ENCODE measurements around the gene CWC15. TPM values are rescaled to one million over a fixed set of nuclear protein-coding genes. Genes with fewer than 3 reads are reported as not detected.
"Not testable (repeated sequence)": the region's sequence is repeated elsewhere in the genome, so short reads cannot be mapped to it uniquely, and the experiment has no call there.

Gene CWC15
- 49.1 TPM for total RNA-seq

- ATAC-seq: peak; percentile 99
These were observed at the start of gene CWC15, which contains the start of gene KDM4D for GRCh38 chr11:94973099-94973968. TSS of gene CWC15 (minus strand) at chr11:94973556. CDS start at chr11:94972185, 1,371 bp downstream. TSS of gene KDM4D (plus strand) at chr11:94973709. CDS start at chr11:94997373, 23,664 bp downstream.

- not testable (repeated sequence) for ATAC-seq
These were observed 48.1 kb upstream of the CWC15 start for GRCh38 chr11:95021468-95021867.

- ATAC-seq: no peak
These were observed 42.8 kb upstream of the CWC15 start for GRCh38 chr11:95016139-95016538.

GRCh38 chr11:95014184-95014821 is 40.9 kb upstream of the CWC15 start:
- no peak for ATAC-seq

- ATAC-seq: no peak
These were observed 38.0 kb upstream of the CWC15 start for GRCh38 chr11:95011376-95011775.

GRCh38 chr11:95005642-95006041 is 32.3 kb upstream of the CWC15 start:
- ATAC-seq: no peak

- ATAC-seq: no peak
These were observed 30.4 kb upstream of the CWC15 start for GRCh38 chr11:95003716-95004115.

- ATAC-seq: no peak
These were observed 24.9 kb upstream of the CWC15 start for GRCh38 chr11:94998285-94998684.

GRCh38 chr11:94997437-94997836 is 24.1 kb upstream of the CWC15 start:
- no peak for ATAC-seq

- ATAC-seq: no peak
These were observed 20.1 kb upstream of the CWC15 start for GRCh38 chr11:94993400-94993943.

GRCh38 chr11:94988748-94989147 is 15.4 kb upstream of the CWC15 start:
- no peak for ATAC-seq

GRCh38 chr11:94987378-94987777 is 14.0 kb upstream of the CWC15 start:
- no peak for ATAC-seq

- ATAC-seq: no peak
These were observed 2.2 kb upstream of the CWC15 start for GRCh38 chr11:94975599-94975998.

- no peak for ATAC-seq
These were observed 822 bp upstream of the CWC15 start for GRCh38 chr11:94974178-94974577.

- ATAC-seq: no peak
These were observed 657 bp downstream of the CWC15 start for GRCh38 chr11:94972700-94973098.

- ATAC-seq: no peak
These were observed 4.9 kb downstream of the CWC15 start for GRCh38 chr11:94968334-94968958.

GRCh38 chr11:94964934-94965333 is 8.4 kb downstream of the CWC15 start:
- no peak for ATAC-seq

GRCh38 chr11:94961255-94961654 is 12.1 kb downstream of the CWC15 start:
- no peak for ATAC-seq

- no peak for ATAC-seq
These were observed 12.9 kb downstream of the CWC15 start for GRCh38 chr11:94960488-94960887.

- no peak for ATAC-seq
These were observed 14.2 kb downstream of the CWC15 start for GRCh38 chr11:94959179-94959578.

GRCh38 chr11:94958121-94958696 is 15.1 kb downstream of the CWC15 start:
- ATAC-seq: no peak

- ATAC-seq: no peak
These were observed 16.4 kb downstream of the CWC15 start for GRCh38 chr11:94956963-94957362.

- no peak for ATAC-seq
These were observed 18.6 kb downstream of the CWC15 start for GRCh38 chr11:94954753-94955152.
